NCI-H2196 (cell line): ENCODE data around the gene DYNLL2.
"Not testable (repeated sequence)": the region's sequence is repeated elsewhere in the genome, so short reads cannot be mapped to it uniquely, and the experiment has no call there.

Experiments
- DNase-seq: peaks from one replicate; lab custom pipeline; 2025; ENCODE audit not compliant: unreplicated experiment; lab: John Stamatoyannopoulos, UW

DYNLL2 gene

GRCh38 chr17:58082870-58083490 is at the start of gene DYNLL2:
DYNLL2 (plus strand) TSS chr17:58083419; CDS start chr17:58087091, 3,672 bp downstream.
- DNase-seq: peak; percentile 91

DNA sequence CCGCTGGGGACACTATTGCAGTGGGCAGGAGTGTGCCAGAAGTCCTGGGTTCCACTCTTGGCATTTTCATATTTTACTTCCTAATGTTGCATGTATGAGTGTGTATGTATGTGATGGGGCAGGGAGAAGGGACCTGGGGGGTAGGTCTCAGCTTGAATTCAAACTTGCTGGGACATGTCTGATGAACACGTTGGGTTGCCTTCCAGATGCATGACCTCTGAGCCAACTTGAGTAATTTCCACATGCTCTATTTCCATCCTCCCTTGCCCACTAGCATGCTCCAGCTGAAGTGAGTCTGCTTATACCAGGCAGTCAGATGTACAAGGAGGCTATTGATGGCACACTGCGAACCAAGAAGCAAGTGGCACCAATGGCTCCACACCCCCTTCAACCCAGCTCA is 43.2 kb upstream of the DYNLL2 start:
- no peak for DNase-seq

DNA sequence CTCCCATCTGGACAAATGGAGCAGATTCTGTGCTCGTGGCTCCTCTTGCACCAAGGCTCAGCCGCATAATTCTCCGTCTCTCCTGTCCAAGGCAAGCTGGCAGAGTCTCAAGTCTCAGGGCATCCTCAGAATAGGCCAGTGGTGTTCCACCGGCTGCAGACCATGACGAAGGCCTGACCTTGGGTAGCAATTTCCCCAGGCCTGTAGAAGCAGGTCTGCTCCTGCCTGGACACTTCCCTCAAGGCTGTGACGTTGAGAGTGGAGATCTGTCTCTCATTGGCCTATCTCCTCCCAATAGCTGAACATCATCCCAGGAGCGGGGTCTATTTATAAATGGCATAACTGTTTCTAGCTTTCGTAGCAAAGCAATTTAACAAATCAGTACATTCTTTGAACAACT is 42.8 kb upstream of the DYNLL2 start:
- DNase-seq: no peak

- DNase-seq: no peak
Measured at GRCh38 chr17:58041161-58041560, 42.1 kb upstream of the DYNLL2 start.

- no peak for DNase-seq
Measured at GRCh38 chr17:58043221-58044181, 39.7 kb upstream of the DYNLL2 start.

- DNase-seq: not testable (repeated sequence)
Measured at GRCh38 chr17:58044256-58044655, 39.0 kb upstream of the DYNLL2 start.

DNA sequence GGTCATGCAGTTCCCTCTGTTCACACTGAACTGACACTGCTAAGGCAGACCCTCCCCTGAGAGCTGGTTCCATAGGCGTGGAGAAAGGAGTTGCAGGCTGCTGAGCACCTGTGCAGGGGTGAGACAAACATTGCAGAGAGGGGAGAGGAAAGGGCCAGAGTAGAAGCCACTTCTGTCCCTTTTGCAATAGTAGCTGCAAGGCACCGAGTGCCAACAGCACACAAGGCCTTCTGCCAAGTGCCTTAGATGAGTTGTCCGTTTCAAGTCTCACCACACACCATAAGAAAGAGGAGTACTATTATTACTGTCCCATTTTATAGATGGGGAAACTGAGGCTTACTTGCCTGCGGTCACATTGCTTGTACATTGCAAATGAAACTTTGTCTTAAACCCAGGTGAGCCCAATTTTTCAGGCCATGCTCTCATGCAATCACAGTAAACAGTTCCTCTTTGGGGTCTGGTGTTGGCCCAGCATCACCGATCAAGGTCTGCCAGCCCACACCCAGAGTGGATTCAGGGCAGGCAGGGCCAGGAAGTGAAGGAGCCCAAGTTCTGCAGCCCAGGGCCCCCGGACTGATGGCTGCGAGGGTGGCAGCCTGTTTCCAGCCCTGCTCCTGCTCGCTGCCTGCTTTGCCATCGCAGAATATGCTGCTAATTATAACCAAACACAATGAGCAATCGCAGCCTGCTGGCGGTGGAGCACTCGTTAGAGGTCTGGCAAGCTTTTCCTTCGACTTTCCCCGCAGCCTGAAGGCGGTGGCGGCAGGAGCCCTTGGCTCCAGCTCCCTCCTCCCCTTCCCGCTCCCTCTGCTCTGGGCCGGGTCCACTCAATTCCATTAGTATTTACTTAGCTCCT is 36.8 kb upstream of the DYNLL2 start:
- DNase-seq: no peak

DNA sequence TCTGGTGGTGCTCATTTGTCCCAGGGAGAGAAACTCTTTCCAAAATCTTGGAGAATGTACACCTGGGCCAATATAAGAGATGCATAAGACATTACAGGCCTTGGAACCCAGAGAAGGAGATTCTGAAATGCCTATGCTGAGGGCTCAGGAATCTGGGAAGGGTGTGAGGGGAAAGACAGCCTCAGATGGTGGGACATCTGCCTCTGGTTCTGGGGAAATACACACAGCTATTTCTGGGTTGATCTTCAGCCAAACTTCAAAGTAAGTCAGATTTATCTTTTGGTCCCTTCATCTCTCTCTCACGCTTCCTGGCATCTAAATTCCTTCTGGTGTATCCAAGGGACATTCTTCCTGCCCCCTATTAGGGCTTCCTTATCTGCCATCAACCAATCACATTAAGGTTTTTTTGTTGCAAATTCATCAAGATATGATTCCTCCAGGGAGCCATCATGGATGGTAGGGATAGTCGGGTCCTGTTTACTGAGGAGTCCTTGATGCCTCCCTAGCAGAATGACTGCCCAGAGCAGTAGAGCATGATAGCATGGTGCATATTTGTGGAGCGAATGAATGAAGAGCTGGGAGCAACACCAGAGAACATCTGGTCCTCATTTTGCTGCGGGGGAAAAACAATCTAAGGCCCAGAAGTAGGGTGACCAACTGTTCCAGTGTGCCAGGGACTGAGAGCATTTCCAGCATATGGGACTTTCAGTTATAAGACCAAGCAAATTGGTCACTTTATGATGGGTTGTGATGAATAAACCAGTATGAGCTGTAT is 35.7 kb upstream of the DYNLL2 start:
- DNase-seq: no peak

DNA sequence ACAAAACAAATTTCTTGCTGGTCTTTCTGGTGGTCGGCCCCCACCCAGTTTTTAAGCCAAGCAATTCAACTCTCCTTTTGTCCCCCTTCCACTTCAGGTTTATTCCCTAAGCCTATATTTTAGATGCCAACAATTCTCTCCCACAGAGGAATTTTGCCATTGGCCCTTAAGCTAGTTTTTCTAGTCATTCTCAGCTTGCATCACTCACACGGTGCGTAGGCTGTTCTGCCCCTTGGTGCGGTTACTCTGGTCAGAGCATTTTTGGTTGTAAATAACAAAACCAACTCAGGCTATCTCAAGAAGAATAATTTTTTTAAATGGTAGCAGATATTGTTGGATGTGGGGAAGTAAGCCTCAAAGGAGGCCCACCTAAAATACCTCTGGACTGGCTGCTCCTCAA is 33.7 kb upstream of the DYNLL2 start:
- no peak for DNase-seq

DNA sequence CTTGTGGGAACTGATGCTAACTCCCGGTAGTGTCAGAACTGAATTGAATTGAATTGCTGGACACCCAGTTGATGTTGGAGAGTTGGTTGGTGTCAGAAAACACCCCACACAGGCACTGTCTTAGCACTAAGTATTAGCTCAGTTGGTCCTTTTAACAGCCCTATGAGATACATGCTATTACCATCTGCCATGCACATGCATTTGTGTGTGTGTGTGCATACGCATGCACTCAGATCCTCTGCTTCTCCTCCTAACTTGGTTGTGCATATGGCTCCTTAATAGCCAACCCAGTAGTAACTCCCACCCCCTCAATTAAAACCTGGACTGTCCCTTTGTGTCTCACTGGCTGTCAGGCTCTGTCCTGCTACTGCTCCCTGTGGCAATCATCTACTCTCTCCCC is 32.3 kb upstream of the DYNLL2 start:
- no peak for DNase-seq

- DNase-seq: no peak
Measured at GRCh38 chr17:58051468-58051867, 31.8 kb upstream of the DYNLL2 start.

DNA sequence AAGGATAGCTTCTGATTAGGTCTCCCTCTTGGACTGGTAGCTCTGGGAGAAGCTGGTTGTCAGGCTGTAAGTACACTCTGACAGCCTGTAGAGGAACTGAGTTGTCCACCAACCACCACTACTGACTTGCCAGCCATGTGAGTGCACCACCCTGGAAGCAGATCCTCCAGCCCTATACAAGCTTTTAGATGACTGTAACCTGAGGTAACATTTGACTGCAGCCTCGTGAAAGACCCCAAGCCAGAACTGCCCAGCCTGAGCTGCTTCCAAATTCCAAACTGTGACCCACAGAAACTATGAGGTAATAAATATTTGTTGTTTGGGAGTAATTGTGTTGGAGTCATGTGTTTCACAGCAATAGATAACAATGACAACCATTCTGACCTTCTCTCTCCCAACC is 30.8 kb upstream of the DYNLL2 start:
- no peak for DNase-seq

DNA sequence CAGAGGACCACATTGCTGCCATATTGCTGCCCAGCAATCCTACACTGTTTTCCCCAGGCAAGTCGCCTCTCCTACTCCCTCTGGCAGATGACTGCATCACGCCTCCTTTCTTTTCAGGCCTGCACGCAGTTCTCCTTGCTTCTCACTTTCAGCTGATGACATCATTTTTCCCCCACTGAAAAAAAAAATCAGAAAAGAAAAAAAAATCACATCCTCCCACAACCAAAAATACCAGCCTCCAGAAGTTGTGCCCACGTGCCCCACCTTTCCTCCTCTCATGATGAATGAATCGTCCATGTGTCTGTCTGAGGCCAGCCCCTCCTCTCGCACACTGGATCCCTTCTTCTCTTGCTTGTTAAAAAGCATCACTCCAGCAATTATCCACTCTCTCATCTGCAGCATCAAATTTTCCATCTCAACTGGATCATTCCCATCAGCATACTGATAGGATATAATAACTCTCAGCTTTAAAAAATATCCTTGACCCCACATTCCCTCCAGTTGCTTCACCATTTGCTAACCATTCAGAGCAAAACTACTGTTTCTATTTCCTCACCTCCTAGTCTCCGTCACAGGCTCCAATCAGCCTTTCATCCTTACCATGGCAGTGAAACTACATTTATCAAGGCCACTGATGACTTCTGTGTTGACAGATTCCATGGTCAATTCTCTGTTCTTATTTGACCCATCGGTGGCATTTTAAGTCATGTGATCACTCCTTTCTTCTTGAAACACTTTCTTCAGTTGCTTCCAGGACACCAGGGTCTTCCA is 30.1 kb upstream of the DYNLL2 start:
- DNase-seq: no peak

DNA sequence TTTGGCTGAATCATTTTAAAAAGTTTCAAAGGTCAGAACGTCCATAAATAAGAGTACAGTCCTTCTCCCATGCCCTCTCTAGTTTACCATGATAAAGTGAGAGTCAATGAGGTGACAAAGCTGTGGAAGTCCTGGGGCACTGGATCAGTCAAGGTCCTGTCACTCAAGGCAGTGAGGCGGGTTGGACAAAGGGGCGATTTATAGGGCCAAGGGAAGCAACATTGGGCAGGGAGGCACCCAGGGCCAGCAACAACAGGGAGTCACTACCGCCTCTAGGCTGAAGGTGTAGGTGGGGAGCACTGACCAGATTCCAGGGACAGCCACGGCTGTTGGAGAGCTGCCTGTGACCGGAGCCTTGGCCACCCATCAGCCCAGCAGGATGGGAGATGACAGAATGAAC is 28.6 kb upstream of the DYNLL2 start:
- no peak for DNase-seq

DNA sequence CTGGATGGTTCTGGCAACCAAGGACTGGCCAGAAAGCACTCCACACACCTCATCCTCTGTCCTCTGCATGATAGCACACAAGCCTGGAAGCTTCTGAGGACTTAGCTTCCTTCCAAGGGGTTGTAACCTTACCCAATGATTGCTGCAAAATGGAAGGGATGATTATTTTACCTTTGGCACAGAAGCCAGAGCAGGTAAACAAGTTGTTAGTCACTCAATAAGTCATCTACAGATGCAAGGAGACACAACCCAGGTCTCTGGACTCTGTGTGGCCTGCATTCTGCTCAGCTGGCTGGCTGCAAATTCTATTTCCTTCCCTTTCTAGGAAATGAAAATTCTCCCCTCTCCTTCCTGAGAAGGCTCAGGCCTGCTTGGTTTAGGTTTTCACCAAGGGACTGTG is 26.7 kb upstream of the DYNLL2 start:
- no peak for DNase-seq

DNA sequence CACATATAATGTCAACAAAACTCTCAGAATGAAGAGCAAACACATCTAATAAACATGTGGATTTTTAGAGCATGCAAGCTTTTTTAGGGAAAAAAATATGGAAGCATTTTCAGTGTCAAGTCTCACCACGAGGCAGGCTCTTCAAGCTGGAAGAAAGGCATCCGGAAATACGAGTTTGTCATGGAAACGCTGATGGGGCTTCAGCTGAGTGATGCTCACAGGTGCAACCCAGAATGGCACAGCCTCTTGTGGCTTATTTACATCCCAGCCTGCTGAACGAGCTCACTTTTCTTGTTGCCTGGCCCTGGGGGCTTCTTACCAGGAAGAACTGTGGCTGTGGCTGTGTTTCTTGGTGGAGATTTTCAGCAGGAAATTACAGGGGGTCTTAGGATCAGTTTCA is 24.1 kb upstream of the DYNLL2 start:
- no peak for DNase-seq

DNA sequence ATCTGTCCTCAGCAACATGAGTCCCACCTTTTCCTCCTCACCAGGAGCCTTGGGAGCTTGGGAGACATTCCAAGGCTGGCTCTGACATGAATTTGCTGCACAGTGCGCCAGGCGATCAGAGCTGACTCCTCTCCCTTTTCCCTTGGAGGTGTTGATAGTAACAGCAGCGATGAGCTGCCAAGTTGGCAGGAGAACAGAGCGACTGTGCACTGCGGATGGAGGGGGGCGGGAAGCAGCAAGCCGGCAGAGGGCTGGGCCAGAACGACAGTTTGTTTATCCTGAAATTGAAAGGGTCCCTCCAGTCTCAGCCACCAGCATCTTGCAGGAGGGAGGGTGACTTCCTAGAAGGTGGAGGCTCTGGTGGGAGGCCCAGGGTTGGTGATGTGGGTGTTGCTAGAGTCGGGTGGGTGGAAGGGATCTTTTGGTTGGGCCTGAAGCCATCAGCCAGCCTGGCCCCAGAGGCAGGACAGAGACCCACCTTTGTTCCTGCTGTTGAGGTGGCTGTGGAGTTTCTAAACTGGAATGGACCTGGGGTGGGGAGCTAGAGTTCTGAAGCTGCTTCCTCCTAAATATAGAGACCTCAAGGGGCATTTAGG is 22.5 kb upstream of the DYNLL2 start:
- DNase-seq: peak; percentile 70

DNA sequence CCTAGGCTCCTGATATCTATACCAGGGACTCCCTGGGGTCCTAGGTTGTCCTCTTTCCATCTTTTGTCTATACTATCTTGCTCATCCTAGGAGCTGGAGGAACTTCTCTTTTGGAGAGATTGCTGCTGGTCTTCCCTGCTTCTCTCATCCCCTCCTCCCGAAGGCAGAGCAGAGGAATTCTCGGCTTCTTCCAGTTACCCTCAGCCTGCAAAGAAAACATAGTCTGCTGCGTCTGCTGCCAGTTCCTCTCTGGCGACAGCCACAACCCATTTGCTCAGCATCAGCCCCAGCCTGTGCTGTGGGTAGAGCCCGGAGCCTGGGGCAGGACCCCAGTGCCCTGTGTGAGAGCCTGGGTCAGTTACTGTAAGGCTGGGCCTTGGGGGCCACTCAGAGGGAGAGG is 21.5 kb upstream of the DYNLL2 start:
- no peak for DNase-seq

GRCh38 chr17:58065238-58065637 is 18.0 kb upstream of the DYNLL2 start:
- DNase-seq: no peak

DNA sequence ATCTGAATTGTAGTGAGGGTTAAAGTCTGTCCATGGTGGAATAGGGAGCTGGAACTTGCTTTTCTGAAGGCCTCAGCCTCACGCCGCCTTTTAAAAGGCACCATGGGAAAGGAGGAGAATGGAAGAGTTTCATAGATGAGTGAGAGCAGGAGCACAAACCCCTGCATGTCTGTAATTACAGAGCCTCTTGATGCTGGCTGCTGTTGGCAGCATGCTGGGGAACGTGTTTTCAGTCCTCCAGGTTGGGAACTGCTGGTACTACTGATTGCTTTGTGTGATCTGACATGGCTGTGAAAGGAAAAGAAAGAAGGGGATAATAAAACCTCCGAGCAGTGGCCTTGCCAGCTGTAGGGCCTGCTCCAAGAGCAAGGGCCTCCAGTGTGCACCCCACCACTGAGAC is 16.8 kb upstream of the DYNLL2 start:
- DNase-seq: no peak
